Measurements from ENCODE around the gene TSPAN9. TPM values are rescaled to one million over a fixed set of nuclear protein-coding genes. Genes with fewer than 3 reads are reported as not detected.

TSPAN9 gene
- total and polyA plus RNA-seq, 10 of the 15 experiments (the other 5 are each of a cell fraction or from before 2014, with no cell fraction given), result 0.03 to 1.0 (median 0.12) TPM; not detected in 5

DNA sequence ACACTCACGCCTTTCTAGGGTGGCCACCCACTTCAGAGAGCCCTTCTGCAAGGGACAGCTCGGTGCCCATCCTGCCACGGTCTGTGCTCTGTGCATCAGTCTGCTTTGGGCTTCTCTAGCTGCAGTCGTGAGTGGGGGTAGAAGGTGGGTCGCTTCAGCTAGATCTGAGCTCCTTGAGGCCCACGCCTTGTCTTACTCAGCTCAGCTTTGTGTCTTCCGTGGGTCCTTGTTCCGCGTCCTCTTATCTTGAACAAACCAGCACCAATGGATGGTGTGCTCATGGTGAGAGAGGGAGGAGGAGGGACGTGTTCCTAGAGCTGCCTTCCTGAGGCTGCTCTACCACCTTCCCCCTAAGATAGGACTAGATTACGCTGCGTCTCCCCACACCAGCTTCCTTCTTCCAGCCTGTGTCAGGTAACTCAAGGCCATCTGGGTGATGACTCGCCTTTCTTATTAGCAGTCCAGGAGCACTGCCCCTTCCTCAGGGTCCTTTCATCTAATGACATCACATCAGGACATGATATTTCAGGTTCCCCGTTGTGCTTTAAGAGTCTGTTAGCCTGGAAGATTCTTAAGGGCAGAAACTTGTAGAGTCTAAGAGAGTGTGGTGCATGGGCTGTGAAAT, 118.8 kb downstream of the TSPAN9 start:
- POLR2A ChIA-PET, result interaction anchor here (1.0 kb wide), 1 partner anchor 11 kb away, joined by 3 read pairs; no protein-coding TSS in a partner anchor

More for the DNA sequence above, 118.8 kb downstream of the TSPAN9 start:
- H3K9ac ChIP-seq (ENCODE audit: control insufficient read depth, insufficient read depth, low read length), result no peak overlapping the region
- DNase-seq (ENCODE audit: low read depth, low spot score) (no peak), FAIRE-seq (no peak), ATAC-seq (no peak)
- H3K4me3 ChIP-seq, result no peak overlapping the region
- no peaks in the 10 kb centered on the region for H4K20me1 ChIP-seq (ENCODE audit: control insufficient read depth, insufficient read depth)
- no peaks in the 10 kb centered on the region for H3K36me3 ChIP-seq (ENCODE audit: control insufficient read depth in 2 of 2, insufficient read depth in 2 of 2, low read length in 1 of 2)
- no TSS peak for BruUV-seq (replicated peaks)
- in situ Hi-C loops (cut with MboI) (no loop called here), intact Hi-C loops (cut with micrococcal nuclease; ENCODE audit: unreplicated experiment) (no loop called here)
- 34% methylated on average over 14 of the region's 14 CpGs for WGBS (ENCODE audit: insufficient coverage, insufficient replicate concordance, low lambda C conversion rate, missing lambda C conversion rate)
- H3K79me2 ChIP-seq (ENCODE audit: control insufficient read depth, insufficient read depth, low read length), result no peaks in the 10 kb centered on the region
- ChIA-PET RAD21 (ENCODE audit: unreplicated experiment) (interaction anchor here (1.6 kb wide), 1 partner anchor 9 kb away, joined by 4 read pairs; no protein-coding TSS in a partner anchor), SMC1A (ENCODE audit: uncharacterized antibody, unreplicated experiment) (no interaction called here), CTCF (interaction anchor here (0.9 kb wide), 1 partner anchor 10 kb away, joined by 3 read pairs; no protein-coding TSS in a partner anchor)
- no peak overlapping the region for H3K27ac ChIP-seq (ENCODE audit: control insufficient read depth, insufficient read depth)
- H2AFZ ChIP-seq (ENCODE audit: control insufficient read depth, low read depth, low read length), result no peak overlapping the region
- H3K4me2 ChIP-seq (ENCODE audit: control insufficient read depth, insufficient read depth), result no peak overlapping the region
- H3K4me1 ChIP-seq (ENCODE audit: control insufficient read depth, insufficient read depth, low read length), result no peaks in the 10 kb centered on the region
- TF ChIP-seq NBN (IDR thresholded peaks at IDR 0.05) (no peak), NFIC (IDR thresholded peaks at IDR 0.05; ENCODE audit: low read depth, low read length) (no peak), ZNF207 (IDR thresholded peaks at IDR 0.05; ENCODE audit: borderline replicate concordance) (no peak), ZZZ3 (IDR thresholded peaks at IDR 0.05; ENCODE audit: control insufficient read depth, insufficient read length, low read depth) (no peak), IRF4 (IDR thresholded peaks at IDR 0.05; ENCODE audit: low read depth, low read length) (no peak), NFYB (IDR thresholded peaks at IDR 0.05; ENCODE audit: insufficient read depth, low read depth, low read length) (no peak), RB1 (IDR thresholded peaks at IDR 0.05; ENCODE audit: borderline replicate concordance) (no peak), SIN3A (IDR thresholded peaks at IDR 0.05; ENCODE audit: low read depth, low read length) (no peak)
- TF ChIP-seq, protein P1, sequence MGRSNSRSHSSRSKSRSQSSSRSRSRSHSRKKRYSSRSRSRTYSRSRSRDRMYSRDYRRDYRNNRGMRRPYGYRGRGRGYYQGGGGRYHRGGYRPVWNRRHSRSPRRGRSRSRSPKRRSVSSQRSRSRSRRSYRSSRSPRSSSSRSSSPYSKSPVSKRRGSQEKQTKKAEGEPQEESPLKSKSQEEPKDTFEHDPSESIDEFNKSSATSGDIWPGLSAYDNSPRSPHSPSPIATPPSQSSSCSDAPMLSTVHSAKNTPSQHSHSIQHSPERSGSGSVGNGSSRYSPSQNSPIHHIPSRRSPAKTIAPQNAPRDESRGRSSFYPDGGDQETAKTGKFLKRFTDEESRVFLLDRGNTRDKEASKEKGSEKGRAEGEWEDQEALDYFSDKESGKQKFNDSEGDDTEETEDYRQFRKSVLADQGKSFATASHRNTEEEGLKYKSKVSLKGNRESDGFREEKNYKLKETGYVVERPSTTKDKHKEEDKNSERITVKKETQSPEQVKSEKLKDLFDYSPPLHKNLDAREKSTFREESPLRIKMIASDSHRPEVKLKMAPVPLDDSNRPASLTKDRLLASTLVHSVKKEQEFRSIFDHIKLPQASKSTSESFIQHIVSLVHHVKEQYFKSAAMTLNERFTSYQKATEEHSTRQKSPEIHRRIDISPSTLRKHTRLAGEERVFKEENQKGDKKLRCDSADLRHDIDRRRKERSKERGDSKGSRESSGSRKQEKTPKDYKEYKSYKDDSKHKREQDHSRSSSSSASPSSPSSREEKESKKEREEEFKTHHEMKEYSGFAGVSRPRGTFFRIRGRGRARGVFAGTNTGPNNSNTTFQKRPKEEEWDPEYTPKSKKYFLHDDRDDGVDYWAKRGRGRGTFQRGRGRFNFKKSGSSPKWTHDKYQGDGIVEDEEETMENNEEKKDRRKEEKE (IDR thresholded peaks at IDR 0.05), result no peak
- TF ChIP-seq, protein P2, sequence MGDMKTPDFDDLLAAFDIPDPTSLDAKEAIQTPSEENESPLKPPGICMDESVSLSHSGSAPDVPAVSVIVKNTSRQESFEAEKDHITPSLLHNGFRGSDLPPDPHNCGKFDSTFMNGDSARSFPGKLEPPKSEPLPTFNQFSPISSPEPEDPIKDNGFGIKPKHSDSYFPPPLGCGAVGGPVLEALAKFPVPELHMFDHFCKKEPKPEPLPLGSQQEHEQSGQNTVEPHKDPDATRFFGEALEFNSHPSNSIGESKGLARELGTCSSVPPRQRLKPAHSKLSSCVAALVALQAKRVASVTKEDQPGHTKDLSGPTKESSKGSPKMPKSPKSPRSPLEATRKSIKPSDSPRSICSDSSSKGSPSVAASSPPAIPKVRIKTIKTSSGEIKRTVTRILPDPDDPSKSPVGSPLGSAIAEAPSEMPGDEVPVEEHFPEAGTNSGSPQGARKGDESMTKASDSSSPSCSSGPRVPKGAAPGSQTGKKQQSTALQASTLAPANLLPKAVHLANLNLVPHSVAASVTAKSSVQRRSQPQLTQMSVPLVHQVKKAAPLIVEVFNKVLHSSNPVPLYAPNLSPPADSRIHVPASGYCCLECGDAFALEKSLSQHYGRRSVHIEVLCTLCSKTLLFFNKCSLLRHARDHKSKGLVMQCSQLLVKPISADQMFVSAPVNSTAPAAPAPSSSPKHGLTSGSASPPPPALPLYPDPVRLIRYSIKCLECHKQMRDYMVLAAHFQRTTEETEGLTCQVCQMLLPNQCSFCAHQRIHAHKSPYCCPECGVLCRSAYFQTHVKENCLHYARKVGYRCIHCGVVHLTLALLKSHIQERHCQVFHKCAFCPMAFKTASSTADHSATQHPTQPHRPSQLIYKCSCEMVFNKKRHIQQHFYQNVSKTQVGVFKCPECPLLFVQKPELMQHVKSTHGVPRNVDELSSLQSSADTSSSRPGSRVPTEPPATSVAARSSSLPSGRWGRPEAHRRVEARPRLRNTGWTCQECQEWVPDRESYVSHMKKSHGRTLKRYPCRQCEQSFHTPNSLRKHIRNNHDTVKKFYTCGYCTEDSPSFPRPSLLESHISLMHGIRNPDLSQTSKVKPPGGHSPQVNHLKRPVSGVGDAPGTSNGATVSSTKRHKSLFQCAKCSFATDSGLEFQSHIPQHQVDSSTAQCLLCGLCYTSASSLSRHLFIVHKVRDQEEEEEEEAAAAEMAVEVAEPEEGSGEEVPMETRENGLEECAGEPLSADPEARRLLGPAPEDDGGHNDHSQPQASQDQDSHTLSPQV (IDR thresholded peaks at IDR 0.05), result no peak
- TF ChIP-seq, protein P3, sequence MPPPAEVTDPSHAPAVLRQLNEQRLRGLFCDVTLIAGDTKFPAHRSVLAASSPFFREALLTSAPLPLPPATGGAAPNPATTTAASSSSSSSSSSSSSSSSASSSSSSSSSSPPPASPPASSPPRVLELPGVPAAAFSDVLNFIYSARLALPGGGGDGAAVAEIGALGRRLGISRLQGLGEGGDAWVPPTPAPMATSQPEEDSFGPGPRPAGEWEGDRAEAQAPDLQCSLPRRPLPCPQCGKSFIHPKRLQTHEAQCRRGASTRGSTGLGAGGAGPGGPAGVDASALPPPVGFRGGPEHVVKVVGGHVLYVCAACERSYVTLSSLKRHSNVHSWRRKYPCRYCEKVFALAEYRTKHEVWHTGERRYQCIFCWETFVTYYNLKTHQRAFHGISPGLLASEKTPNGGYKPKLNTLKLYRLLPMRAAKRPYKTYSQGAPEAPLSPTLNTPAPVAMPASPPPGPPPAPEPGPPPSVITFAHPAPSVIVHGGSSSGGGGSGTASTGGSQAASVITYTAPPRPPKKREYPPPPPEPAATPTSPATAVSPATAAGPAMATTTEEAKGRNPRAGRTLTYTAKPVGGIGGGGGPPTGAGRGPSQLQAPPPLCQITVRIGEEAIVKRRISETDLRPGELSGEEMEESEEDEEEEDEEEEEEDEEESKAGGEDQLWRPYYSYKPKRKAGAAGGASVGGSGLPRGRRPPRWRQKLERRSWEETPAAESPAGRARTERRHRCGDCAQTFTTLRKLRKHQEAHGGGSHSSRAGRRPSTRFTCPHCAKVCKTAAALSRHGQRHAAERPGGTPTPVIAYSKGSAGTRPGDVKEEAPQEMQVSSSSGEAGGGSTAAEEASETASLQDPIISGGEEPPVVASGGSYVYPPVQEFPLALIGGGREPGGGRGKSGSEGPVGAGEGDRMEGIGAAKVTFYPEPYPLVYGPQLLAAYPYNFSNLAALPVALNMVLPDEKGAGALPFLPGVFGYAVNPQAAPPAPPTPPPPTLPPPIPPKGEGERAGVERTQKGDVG (CRISPR knock-in tag; IDR thresholded peaks at IDR 0.05), result no peak
- H3K9me3 ChIP-seq (replicated peaks; ENCODE audit: control insufficient read depth, insufficient read depth, low read length), result no peaks in the 10 kb centered on the region
- H3K27me3 ChIP-seq (replicated peaks in 1 of 2; ENCODE audit: control insufficient read depth in 2 of 2, insufficient read depth in 2 of 2, low read length in 1 of 2), result peaks cover 6 to 16% of the 10 kb centered on the region in 2 experiments
